H1 (cell line): Measurements from ENCODE around the gene COQ5. TPM values are rescaled to one million over a fixed set of nuclear protein-coding genes. Genes with fewer than 3 reads are reported as not detected.

Experiments
- CTCF ChIA-PET: fragments of 300-600 bp; sonication (Branson Sonifier 250); formaldehyde crosslinking; loops from one replicate; lab custom pipeline; 2021; ENCODE audit not compliant: partially characterized antibody; lab: Charles Lee
- POLR2A ChIA-PET: fragments of 300-600 bp; sonication (Branson Sonifier 250); formaldehyde crosslinking; loops from one replicate; lab custom pipeline; 2021; ENCODE audit warnings: inconsistent platforms; ENCODE audit not compliant: partially characterized antibody; lab: Charles Lee
- DNase-seq, 2 experiments: peaks; one replicate each; pipeline versions ENCODE4 v3.0.0 to v3.0.0-alpha.2; 2010 to 2022; ENCODE audit warnings: low spot score in 2 of 2, low read depth in 1 of 2, mixed read lengths in 1 of 2
- FAIRE-seq: peaks from 2 replicates; lab custom pipeline; 2011; peaks lifted over from hg19 to GRCh38; lab: Jason Lieb, UNC
- H2AFZ ChIP-seq: 2 replicates; pipeline ENCODE4 v1.8.1; 2012; ENCODE audit warnings: low read length, inconsistent platforms
- H2AK5ac ChIP-seq: 2 replicates; pipeline ENCODE4 v1.6.1; 2013; ENCODE audit warnings: low read depth, low read length
- H2BK120ac ChIP-seq: replicated peaks from 2 replicates; pipeline ENCODE3; 2013; ENCODE audit warnings: low read depth, low read length, inconsistent platforms
- H2BK12ac ChIP-seq: 2 replicates; pipeline ENCODE4 v1.6.1; 2013; ENCODE audit warnings: low read depth, low read length
- H2BK15ac ChIP-seq: 2 replicates; pipeline ENCODE4 v1.6.1; 2013; ENCODE audit warnings: low read length
- H2BK20ac ChIP-seq: 2 replicates; pipeline ENCODE4 v1.6.1; 2013; ENCODE audit warnings: low read length
- H2BK5ac ChIP-seq: 2 replicates; pipeline ENCODE4 v1.6.1; 2013; ENCODE audit warnings: low read depth, low read length
- H3K14ac ChIP-seq: 2 replicates; pipeline ENCODE4 v1.6.1; 2013; ENCODE audit warnings: inconsistent platforms; ENCODE audit not compliant: insufficient read length
- H3K18ac ChIP-seq: 2 replicates; pipeline ENCODE4 v1.6.1; 2013; ENCODE audit warnings: low read length; ENCODE audit errors: extremely low read depth
- H3K23ac ChIP-seq: 2 replicates; pipeline ENCODE4 v1.6.1; 2013; ENCODE audit warnings: inconsistent platforms; ENCODE audit not compliant: insufficient read length
- H3K23me2 ChIP-seq: 2 replicates; pipeline ENCODE4 v1.6.1; 2013; ENCODE audit warnings: low read depth, low read length
- H3K27ac ChIP-seq: 2 replicates; pipeline ENCODE4 v1.6.1; 2011; ENCODE audit warnings: low read depth, low read length, inconsistent platforms
- H3K27me3 ChIP-seq, 4 experiments: replicated peaks in 1 of 4; 1 replicate in 1 of 4; 2 replicates in 3 of 4; pipeline versions ENCODE4 v1.6.1 to v1.8.1; 2011 to 2013; ENCODE audit warnings: low read length in 3 of 4, mild to moderate bottlenecking in 3 of 4, inconsistent platforms in 2 of 4, mixed read lengths in 2 of 4, moderate library complexity in 1 of 4; ENCODE audit not compliant: control insufficient read depth in 3 of 4, insufficient read depth in 3 of 4; ENCODE audit errors: extremely low read depth in 1 of 4
- H3K36me3 ChIP-seq, 4 experiments: 2 replicates each; pipeline versions ENCODE4 v1.6.1 to v1.8.1; 2011 to 2013; ENCODE audit warnings: mild to moderate bottlenecking in 4 of 4, low read length in 3 of 4, moderate library complexity in 2 of 4, control low read depth in 1 of 4, inconsistent platforms in 1 of 4; ENCODE audit not compliant: insufficient read depth in 4 of 4, control insufficient read depth in 2 of 4
- H3K4ac ChIP-seq: replicated peaks from 2 replicates; pipeline ENCODE3; 2013; ENCODE audit warnings: low read length, low read depth, mixed read lengths, inconsistent platforms; ENCODE audit not compliant: insufficient read length
- H3K4me1 ChIP-seq, 4 experiments: replicated peaks in 1 of 4; 1 replicate in 1 of 4; 2 replicates in 3 of 4; pipeline versions ENCODE4 v1.6.1 to v1.8.1; 2011 to 2013; ENCODE audit warnings: low read length in 3 of 4, inconsistent platforms in 2 of 4, mixed read lengths in 1 of 4; ENCODE audit not compliant: insufficient read depth in 4 of 4, control insufficient read depth in 3 of 4
- H3K4me2 ChIP-seq, 2 experiments: 2 replicates each; pipeline versions ENCODE4 v1.6.1 to v1.8.1; 2011 to 2013; ENCODE audit warnings: low read depth in 2 of 2, low read length in 2 of 2, control low read depth in 1 of 2, inconsistent platforms in 1 of 2, mild to moderate bottlenecking in 1 of 2; ENCODE audit not compliant: insufficient read depth in 1 of 2
- H3K4me3 ChIP-seq, 4 experiments: fragments of 200-600, 300-600 bp in 1 of 4; sonication (generic), shearing (Covaris generic), sonication (Bioruptor Twin) in 1 of 4; 2 replicates each; pipeline versions ENCODE4 v1.5.1 to v1.8.1; 2011 to 2016; ENCODE audit warnings: low read length in 4 of 4, low read depth in 3 of 4, control low read depth in 2 of 4, inconsistent platforms in 2 of 4, mild to moderate bottlenecking in 2 of 4, mixed read lengths in 1 of 4, moderate library complexity in 1 of 4; ENCODE audit not compliant: insufficient read depth in 2 of 4; ENCODE audit errors: extremely low read depth in 1 of 4
- H3K56ac ChIP-seq: replicated peaks from 2 replicates; pipeline ENCODE3; 2013; ENCODE audit warnings: low read depth, mild to moderate bottlenecking, mixed read lengths, low read length, inconsistent platforms; ENCODE audit not compliant: insufficient read length
- H3K79me1 ChIP-seq: 2 replicates; pipeline ENCODE4 v1.6.1; 2013; ENCODE audit warnings: low read depth, low read length, control low read depth
- H3K79me2 ChIP-seq, 2 experiments: 2 replicates each; pipeline versions ENCODE4 v1.6.1 to v1.8.1; 2012 to 2013; ENCODE audit warnings: low read length in 2 of 2, mild to moderate bottlenecking in 2 of 2, inconsistent platforms in 1 of 2; ENCODE audit not compliant: insufficient read depth in 2 of 2, control insufficient read depth in 1 of 2
- H3K9ac ChIP-seq, 4 experiments: replicated peaks in 1 of 4; 1 replicate in 1 of 4; 2 replicates in 3 of 4; pipeline versions ENCODE4 v1.6.1 to v1.8.1; 2011 to 2013; ENCODE audit warnings: low read depth in 3 of 4, low read length in 3 of 4, control low read depth in 2 of 4, mild to moderate bottlenecking in 2 of 4, moderate library complexity in 2 of 4, inconsistent platforms in 1 of 4; ENCODE audit errors: extremely low read depth in 1 of 4
- H3K9me3 ChIP-seq, 2 experiments: 2 replicates each; pipeline versions ENCODE4 v1.6.1 to v1.8.1; 2012 to 2013; ENCODE audit warnings: mild to moderate bottlenecking in 2 of 2, moderate library complexity in 2 of 2, control low read depth in 1 of 2, inconsistent platforms in 1 of 2, low read depth in 1 of 2, low read length in 1 of 2, mixed read lengths in 1 of 2; ENCODE audit not compliant: insufficient read depth in 2 of 2
- H4K20me1 ChIP-seq, 2 experiments: replicated peaks in 1 of 2; 2 replicates each; pipeline versions ENCODE3 to v1.8.1; 2011 to 2013; ENCODE audit warnings: inconsistent platforms in 2 of 2, low read length in 2 of 2, mild to moderate bottlenecking in 1 of 2; ENCODE audit not compliant: insufficient read depth in 2 of 2, control insufficient read depth in 1 of 2
- H4K5ac ChIP-seq: 2 replicates; pipeline ENCODE4 v1.6.1; 2013; ENCODE audit warnings: low read length, low read depth, mixed read lengths, inconsistent platforms; ENCODE audit not compliant: insufficient read length
- H4K8ac ChIP-seq: 2 replicates; pipeline ENCODE4 v1.8.0; 2013; ENCODE audit warnings: mild to moderate bottlenecking, moderate library complexity, low read length, inconsistent platforms; ENCODE audit not compliant: insufficient read depth; ENCODE audit errors: extremely low read depth
- H4K91ac ChIP-seq: replicated peaks from 2 replicates; pipeline ENCODE3; 2013; ENCODE audit warnings: low read length, mixed read lengths, inconsistent platforms; ENCODE audit not compliant: insufficient read length
- ATF3 ChIP-seq: IDR thresholded peaks from 2 replicates; pipeline ENCODE4 v1.6.1; 2011; ENCODE audit warnings: low read depth, mild to moderate bottlenecking, low read length; ENCODE audit not compliant: insufficient read depth
- CTBP2 ChIP-seq: IDR thresholded peaks from 2 replicates; pipeline ENCODE4 v1.7.0; 2011; ENCODE audit warnings: borderline replicate concordance, mild to moderate bottlenecking, moderate library complexity, mixed read lengths, low read length; ENCODE audit not compliant: insufficient read depth, insufficient read length
- NANOG ChIP-seq: IDR thresholded peaks from 2 replicates; pipeline ENCODE4 v1.6.1; 2011; ENCODE audit warnings: low read length, low read depth, mild to moderate bottlenecking, inconsistent platforms; ENCODE audit not compliant: insufficient read depth, poor library complexity, severe bottlenecking
- NRF1 ChIP-seq: IDR thresholded peaks from 2 replicates; pipeline ENCODE4 v1.6.1; 2011; ENCODE audit warnings: mild to moderate bottlenecking, low read depth, low read length, improper control_type of control experiment
- SIRT6 ChIP-seq: IDR thresholded peaks from one replicate; pipeline ENCODE4 v1.7.1; 2012; ENCODE audit warnings: low read length, inconsistent platforms
- TBP ChIP-seq: IDR thresholded peaks from 2 replicates; pipeline ENCODE4 v1.6.1; 2011; ENCODE audit warnings: low read depth, low read length, improper control_type of control experiment
- WGBS, 2 experiments: shearing (Covaris generic) in 1 of 2; methylation state at CpG; one replicate each; pipeline versions ENCODE4 v1.1.6 to v1.1.7; 2013 to 2015; ENCODE audit warnings: low lambda C conversion rate in 2 of 2, mixed read lengths in 2 of 2, inconsistent platforms in 1 of 2, low coverage in 1 of 2, missing lambda C conversion rate in 1 of 2; ENCODE audit not compliant: insufficient replicate concordance in 2 of 2, insufficient coverage in 1 of 2, insufficient read length in 1 of 2; ENCODE audit errors: extremely low coverage in 1 of 2, missing lambda C conversion rate in 1 of 2; 5-methylcytosine and 5-hydroxymethylcytosine counted together
- polyA plus RNA-seq, 7 experiments: library from polyadenylated mRNA; depleted of rRNA in 3 of 7; stranded (reverse) in 5 of 7; unstranded in 2 of 7; fragments of >200 nt in 5 of 7; fragments of 200-250 nt in 2 of 7; gene quantifications; 1 replicate in 5 of 7; 2 replicates in 1 of 7; 4 replicates in 1 of 7; pipeline versions ENCODE4 v1.2.1 to v1.2.3, GENCODE V29; 2011 to 2013; ENCODE audit warnings: missing spikeins in 2 of 7, mixed read lengths in 2 of 7
- total RNA-seq: library from RNA; stranded (reverse); fragmentation: NEBNext Ultra II Directional; extraction: Animal tissue kit (Norgen Biotek cat#: 25700); gene quantifications from 2 replicates; pipeline ENCODE4 v1.2.1, GENCODE V29; 2021

Gene COQ5
- total and polyA plus RNA-seq, 2 of the 8 experiments (the other 6 are each of a cell fraction or from before 2014, with no cell fraction given): 35.1 to 35.8 TPM

GRCh38 chr12:120481022-120481767 lies 47.8 kb downstream of the COQ5 start:
- CTCF ChIA-PET: interaction anchor here (1.9 kb wide), 1 partner anchor 15 kb away, joined by 4 read pairs; the partner anchor contains the start of gene DYNLL1

More at GRCh38 chr12:120481022-120481767, 47.8 kb downstream of the COQ5 start:
- Histone ChIP-seq H3K4me3 (no peak overlapping the region), H3K79me1 (peaks cover 2% of the 10 kb centered on the region; the same call in 1 of the 2 replicates), H2AK5ac (no peak overlapping the region), H3K23me2 (no peaks in the 10 kb centered on the region), H3K4me1 (peaks cover 0 to 5% (median 0%) of the 10 kb centered on the region in 4 experiments; a peak in 1 of 7 replicates), H3K9me3 (no peaks in the 10 kb centered on the region), H3K27ac (no peak overlapping the region), H2BK5ac (no peak overlapping the region), H3K36me3 (no peaks in the 10 kb centered on the region), H4K8ac (no peak overlapping the region; the same call in 1 of the 2 replicates), H3K23ac (no peak overlapping the region), H3K79me2 (no peaks in the 10 kb centered on the region), H2BK15ac (no peak overlapping the region), H2BK12ac (no peak overlapping the region), H4K5ac (no peak overlapping the region), H3K56ac (no peak overlapping the region), H3K4me2 (no peak overlapping the region), H4K91ac (no peak overlapping the region), H3K4ac (no peak overlapping the region), H2BK120ac (no peak overlapping the region), H2AFZ (no peak overlapping the region), H3K27me3 (no peaks in the 10 kb centered on the region), H3K14ac (no peak overlapping the region), H4K20me1 (peaks cover 0 to 1% of the 10 kb centered on the region in 2 experiments), H3K9ac (no peak overlapping the region), H2BK20ac (no peak overlapping the region), H3K18ac (no peak overlapping the region)
- 91% methylated on average over 9 of the region's 9 CpGs; no CpG with 5 or more reads in 1 of the 2 experiments for WGBS, 2 experiments
- TF ChIP-seq NRF1: no peak
- no peak for TF ChIP-seq CTBP2
- no peak for TF ChIP-seq SIRT6
- no peak for TF ChIP-seq NANOG
- TF ChIP-seq TBP: no peak
- TF ChIP-seq ATF3: no peak
- FAIRE-seq (no peak), DNase-seq (no peak)
- POLR2A ChIA-PET: interaction anchor here (0.8 to 4.2 kb wide), 7 partner anchors 10 to 280 kb away, joined by 3 to 25 read pairs (median 5); partner anchors contain the start of genes DYNLL1, RPLP0 and SRSF9
